HepG2 (cell line): ENCODE data around the gene PLCB4. TPM values are rescaled to one million over a fixed set of nuclear protein-coding genes. Genes with fewer than 3 reads are reported as not detected.

Source experiments
- ARID4A ChIP-seq: sonication (generic); formaldehyde crosslinking; IDR thresholded peaks from 2 replicates; pipeline ENCODE4 v1.5.0; 2020; ENCODE audit warnings: mild to moderate bottlenecking, missing genetic modification reagents, borderline replicate concordance
- BHLHE40 ChIP-seq: IDR thresholded peaks from 2 replicates; pipeline ENCODE4 v1.6.1; 2011; ENCODE audit warnings: low read length, improper control_type of control experiment
- FLYWCH1 ChIP-seq: sonication (generic); formaldehyde crosslinking; IDR thresholded peaks from 2 replicates; pipeline ENCODE4 v1.8.1; 2023; ENCODE audit warnings: mild to moderate bottlenecking, missing genetic modification reagents
- GLI4 ChIP-seq: sonication (generic); formaldehyde crosslinking; IDR thresholded peaks from 2 replicates; pipeline ENCODE4 v1.5.1; 2020; ENCODE audit warnings: missing genetic modification reagents, mild to moderate bottlenecking, moderate library complexity, borderline replicate concordance
- MBD4 ChIP-seq: IDR thresholded peaks from 2 replicates; pipeline ENCODE4 v1.6.1; 2012; ENCODE audit warnings: low read length, inconsistent platforms, borderline replicate concordance
- MED13 ChIP-seq: sonication (generic); formaldehyde crosslinking; IDR thresholded peaks from 2 replicates; pipeline ENCODE4 v1.5.0; 2020; ENCODE audit warnings: missing genetic modification reagents
- MTERF4 ChIP-seq: sonication (generic); formaldehyde crosslinking; IDR thresholded peaks from 2 replicates; pipeline ENCODE4 v1.8.0; 2023; ENCODE audit warnings: mild to moderate bottlenecking, missing genetic modification reagents
- NCOR1 ChIP-seq: fragments of 200-600 bp; sonication (generic); IDR thresholded peaks from 2 replicates; pipeline ENCODE4 v1.7.0; 2017; ENCODE audit warnings: antibody characterized with exemption, low read length, borderline replicate concordance
- POGK ChIP-seq: sonication (generic); formaldehyde crosslinking; conservative IDR thresholded peaks from 2 replicates; pipeline ENCODE4 v1.8.0; 2022; ENCODE audit warnings: mild to moderate bottlenecking, moderate library complexity, missing genetic modification reagents
- RFX5 ChIP-seq: IDR thresholded peaks from 2 replicates; pipeline ENCODE4 v1.6.1; 2011; ENCODE audit warnings: low read depth, low read length, improper control_type of control experiment
- RNF2 ChIP-seq: fragments of 450-650 bp; conservative IDR thresholded peaks from 2 replicates; pipeline ENCODE4 v1.6.1; 2016; ENCODE audit warnings: low read depth
- SYNCRIP ChIP-seq: fragments of 200-400 bp; formaldehyde crosslinking; IDR thresholded peaks from 2 replicates; pipeline ENCODE4 v1.6.1; 2018; ENCODE audit warnings: mild to moderate bottlenecking, low read depth, low read length; ENCODE audit not compliant: insufficient read depth
- TFDP1 ChIP-seq: IDR thresholded peaks from 2 replicates; pipeline ENCODE4 v1.6.1; 2016; ENCODE audit warnings: missing compliant biosample characterization, missing genetic modification reagents, borderline replicate concordance
- ZBTB8A ChIP-seq: sonication (generic); formaldehyde crosslinking; IDR thresholded peaks from 2 replicates; pipeline ENCODE4 v1.4.0; 2020; ENCODE audit warnings: mild to moderate bottlenecking, low read depth, missing genetic modification reagents, borderline replicate concordance
- ZNF362 ChIP-seq: sonication (generic); formaldehyde crosslinking; IDR thresholded peaks from 2 replicates; pipeline ENCODE4 v1.4.0; 2020; ENCODE audit warnings: missing genetic modification reagents, mild to moderate bottlenecking, borderline replicate concordance
- ZNF709 ChIP-seq: sonication (generic); formaldehyde crosslinking; IDR thresholded peaks from 2 replicates; pipeline ENCODE4 v1.5.0; 2020; ENCODE audit warnings: mild to moderate bottlenecking, missing genetic modification reagents
- ZNF761 ChIP-seq: sonication (generic); formaldehyde crosslinking; conservative IDR thresholded peaks from 2 replicates; pipeline ENCODE4 v1.4.0; 2020; ENCODE audit warnings: mild to moderate bottlenecking, missing genetic modification reagents
- ZNF775 ChIP-seq: sonication (generic); formaldehyde crosslinking; IDR thresholded peaks from 2 replicates; pipeline ENCODE4 v1.4.0; 2020; ENCODE audit warnings: missing genetic modification reagents, mild to moderate bottlenecking, moderate library complexity, borderline replicate concordance
- polyA plus RNA-seq, 8 experiments: library from polyadenylated mRNA; depleted of rRNA in 3 of 8; stranded (reverse) in 7 of 8; unstranded in 1 of 8; fragments of >200 nt; fragmentation: Illumina TruSeq in 4 of 8; extraction: Trizol in 4 of 8; gene quantifications; 2 replicates each; pipeline versions ENCODE4 v1.2.1 to v1.2.3, GENCODE V29; 2011 to 2016; ENCODE audit warnings: low read depth in 4 of 8, missing spikeins in 1 of 8, mixed read lengths in 1 of 8; ENCODE audit not compliant: insufficient read depth in 1 of 8
- total RNA-seq, 5 experiments: library from RNA; depleted of rRNA; stranded (reverse); fragments of >200 nt; fragmentation: Illumina TruSeq; extraction: Trizol; gene quantifications; 2 replicates each; pipeline ENCODE4 v1.2.3, GENCODE V29; 2016; ENCODE audit warnings: low read depth in 1 of 5

Gene PLCB4
- total and polyA plus RNA-seq, 2 of the 13 experiments (the other 11 are each of a cell fraction or from before 2014, with no cell fraction given): 0.01 TPM; not detected in 1

- TF ChIP-seq TFDP1 (CRISPR knock-in tag) (no peak), GLI4 (no peak), BHLHE40 (no peak), ZNF362 (CRISPR knock-in tag) (peak; percentile 76; the same call in 1 of the 2 replicates), RFX5 (no peak), SYNCRIP (no peak), ZNF761 (CRISPR knock-in tag) (no peak), ARID4A (CRISPR knock-in tag) (no peak), NCOR1 (no peak), MBD4 (no peak), ZBTB8A (no peak), ZNF775 (no peak), MTERF4 (CRISPR knock-in tag) (no peak), POGK (CRISPR knock-in tag) (no peak), RNF2 (no peak), ZNF709 (CRISPR knock-in tag) (no peak), FLYWCH1 (CRISPR knock-in tag) (no peak), MED13 (CRISPR knock-in tag) (no peak)
Measured at GRCh38 chr20:9359561-9360308, 290.8 kb downstream of the PLCB4 start (continued).
